SU-DHL-6 (cell line): Measurements from ENCODE around the gene EXOC4.
"Not testable (repeated sequence)": the region's sequence is repeated elsewhere in the genome, so short reads cannot be mapped to it uniquely, and the experiment has no call there.

Source experiments
- H2AFZ ChIP-seq: fragments of 200-600 bp; sonication (generic); 2 replicates; pipeline ENCODE4 v1.6.1; 2014; ENCODE audit warnings: low read depth, mild to moderate bottlenecking, moderate library complexity, mixed read lengths, antibody characterized with exemption, low read length; ENCODE audit not compliant: severe bottlenecking
- H3F3A ChIP-seq: fragments of 200-600 bp; shearing (Covaris generic); 2 replicates; pipeline ENCODE4 v1.6.0; 2016; ENCODE audit warnings: antibody characterized with exemption, mild to moderate bottlenecking; ENCODE audit not compliant: insufficient read depth
- H3K27ac ChIP-seq: fragments of 200-600 bp; sonication (generic); 2 replicates; pipeline ENCODE4 v1.5.1; 2016; ENCODE audit warnings: low read depth, mild to moderate bottlenecking, low read length, moderate library complexity, mixed read lengths
- H3K27me3 ChIP-seq: fragments of 200-600 bp; sonication (generic), shearing (Covaris generic); 2 replicates; pipeline ENCODE4 v1.6.0; 2014; ENCODE audit warnings: mild to moderate bottlenecking, low read length
- H3K36me3 ChIP-seq: fragments of 200-600 bp; sonication (generic); 2 replicates; pipeline ENCODE4 v1.6.1; 2014; ENCODE audit warnings: mild to moderate bottlenecking, low read length, mixed read lengths
- H3K4me2 ChIP-seq: fragments of 300-600, 200-600 bp; shearing (Covaris generic), sonication (generic); 2 replicates; pipeline ENCODE4 v1.6.0; 2014; ENCODE audit warnings: low read length, low read depth, mild to moderate bottlenecking; ENCODE audit not compliant: poor library complexity, severe bottlenecking
- H3K4me3 ChIP-seq: fragments of 200-600 bp; sonication (generic); 2 replicates; pipeline ENCODE4 v1.5.1; 2014; ENCODE audit warnings: antibody characterized with exemption, low read length, mild to moderate bottlenecking, mixed read lengths; ENCODE audit not compliant: insufficient read depth, poor library complexity, severe bottlenecking
- H3K79me2 ChIP-seq: fragments of 200-600 bp; sonication (generic); 2 replicates; pipeline ENCODE4 v1.6.1; 2014; ENCODE audit warnings: mild to moderate bottlenecking, low read length, moderate library complexity; ENCODE audit not compliant: insufficient read depth
- H3K9ac ChIP-seq: fragments of 200-600 bp; sonication (generic); 2 replicates; pipeline ENCODE4 v1.7.0; 2014; ENCODE audit warnings: mild to moderate bottlenecking, low read length
- H3K9me2 ChIP-seq: fragments of 200-600 bp; sonication (generic); replicated peaks from 2 replicates; pipeline ENCODE4 v1.6.1; 2014; ENCODE audit warnings: low read length; ENCODE audit not compliant: insufficient read depth
- H3K9me3 ChIP-seq: fragments of 200-600 bp; sonication (generic); 2 replicates; pipeline ENCODE4 v1.6.1; 2014; ENCODE audit warnings: low read length, mixed read lengths; ENCODE audit not compliant: insufficient read depth
- H4K20me1 ChIP-seq: fragments of 200-600 bp; sonication (generic); 2 replicates; pipeline ENCODE4 v1.6.1; 2014; ENCODE audit warnings: low read depth, mild to moderate bottlenecking, antibody characterized with exemption, low read length, moderate library complexity, mixed read lengths
- EZH2phosphoT487 ChIP-seq: fragments of 200-600 bp; sonication (generic), shearing (Covaris generic); conservative IDR thresholded peaks from 2 replicates; pipeline ENCODE4 v1.6.1; 2018; ENCODE audit warnings: mild to moderate bottlenecking, antibody characterized with exemption, low read length, moderate library complexity, mixed read lengths
- TF ChIP-seq, protein P1 (sequence below): fragments of 200-600 bp; sonication (generic); IDR thresholded peaks from one replicate; pipeline ENCODE4 v1.5.1; 2017; ENCODE audit warnings: antibody characterized with exemption, mild to moderate bottlenecking, low read length, moderate library complexity; ENCODE audit not compliant: insufficient read depth, poor library complexity, severe bottlenecking

EXOC4 gene

GRCh38 chr7:133638857-133639256 is 386.0 kb downstream of the EXOC4 start:
- Histone ChIP-seq H3K4me3 (no peak overlapping the region), H3K36me3 (no peaks in the 10 kb centered on the region), H3K9me2 (no peaks in the 10 kb centered on the region), H3K9me3 (no peaks in the 10 kb centered on the region), H3K27me3 (no peaks in the 10 kb centered on the region), H3K4me2 (no peak overlapping the region), H3K9ac (no peak overlapping the region), H3K27ac (no peak overlapping the region), H3K79me2 (no peaks in the 10 kb centered on the region), H3F3A (no peaks in the 10 kb centered on the region), H4K20me1 (no peaks in the 10 kb centered on the region), H2AFZ (no peak overlapping the region)
- TF ChIP-seq EZH2phosphoT487 = no peak
- TF ChIP-seq, protein P1, sequence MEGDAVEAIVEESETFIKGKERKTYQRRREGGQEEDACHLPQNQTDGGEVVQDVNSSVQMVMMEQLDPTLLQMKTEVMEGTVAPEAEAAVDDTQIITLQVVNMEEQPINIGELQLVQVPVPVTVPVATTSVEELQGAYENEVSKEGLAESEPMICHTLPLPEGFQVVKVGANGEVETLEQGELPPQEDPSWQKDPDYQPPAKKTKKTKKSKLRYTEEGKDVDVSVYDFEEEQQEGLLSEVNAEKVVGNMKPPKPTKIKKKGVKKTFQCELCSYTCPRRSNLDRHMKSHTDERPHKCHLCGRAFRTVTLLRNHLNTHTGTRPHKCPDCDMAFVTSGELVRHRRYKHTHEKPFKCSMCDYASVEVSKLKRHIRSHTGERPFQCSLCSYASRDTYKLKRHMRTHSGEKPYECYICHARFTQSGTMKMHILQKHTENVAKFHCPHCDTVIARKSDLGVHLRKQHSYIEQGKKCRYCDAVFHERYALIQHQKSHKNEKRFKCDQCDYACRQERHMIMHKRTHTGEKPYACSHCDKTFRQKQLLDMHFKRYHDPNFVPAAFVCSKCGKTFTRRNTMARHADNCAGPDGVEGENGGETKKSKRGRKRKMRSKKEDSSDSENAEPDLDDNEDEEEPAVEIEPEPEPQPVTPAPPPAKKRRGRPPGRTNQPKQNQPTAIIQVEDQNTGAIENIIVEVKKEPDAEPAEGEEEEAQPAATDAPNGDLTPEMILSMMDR = no peak

GRCh38 chr7:133641436-133641835 is 388.6 kb downstream of the EXOC4 start:
- Histone ChIP-seq H2AFZ (no peak overlapping the region), H3K9ac (no peak overlapping the region), H3K36me3 (no peaks in the 10 kb centered on the region), H3K27ac (no peak overlapping the region), H3K4me2 (no peak overlapping the region), H4K20me1 (no peaks in the 10 kb centered on the region), H3F3A (no peaks in the 10 kb centered on the region), H3K79me2 (no peaks in the 10 kb centered on the region), H3K4me3 (no peak overlapping the region), H3K9me2 (no peaks in the 10 kb centered on the region), H3K9me3 (no peaks in the 10 kb centered on the region), H3K27me3 (no peaks in the 10 kb centered on the region)
- TF ChIP-seq EZH2phosphoT487 = no peak
- TF ChIP-seq, protein P1 = no peak

GRCh38 chr7:133642907-133643306 is 390.0 kb downstream of the EXOC4 start:
- H3K27ac ChIP-seq = no peak overlapping the region
- H3K9me3 ChIP-seq = no peaks in the 10 kb centered on the region
- no peak overlapping the region for H3K4me2 ChIP-seq
- no peaks in the 10 kb centered on the region for H3F3A ChIP-seq
- H3K9me2 ChIP-seq = no peaks in the 10 kb centered on the region
- TF ChIP-seq EZH2phosphoT487 = no peak
- TF ChIP-seq, protein P1 = no peak
- H3K27me3 ChIP-seq = no peaks in the 10 kb centered on the region
- H3K79me2 ChIP-seq = no peaks in the 10 kb centered on the region
- no peak overlapping the region for H2AFZ ChIP-seq
- no peaks in the 10 kb centered on the region for H4K20me1 ChIP-seq
- no peak overlapping the region for H3K4me3 ChIP-seq
- H3K9ac ChIP-seq = no peak overlapping the region
- H3K36me3 ChIP-seq = no peaks in the 10 kb centered on the region

GRCh38 chr7:133643652-133644051 is 390.8 kb downstream of the EXOC4 start:
- H3K27ac ChIP-seq, H4K20me1 ChIP-seq, H3K4me3 ChIP-seq, H3K9me2 ChIP-seq, H3K9me3 ChIP-seq, H3F3A ChIP-seq, H3K36me3 ChIP-seq, H3K27me3 ChIP-seq, H3K4me2 ChIP-seq, H3K9ac ChIP-seq, H2AFZ ChIP-seq, H3K79me2 ChIP-seq: not testable (repeated sequence)
